Amniotic epithelial cell (primary cell): ENCODE data around the gene TTC7B.
A peak's percentile ranks its signal among the peaks of the same experiment; 100 is the strongest.

ENCODE experiments used
- DNase-seq: peaks from one replicate; pipeline ENCODE4 v3.0.0-alpha.2; 2010; ENCODE audit warnings: low read depth

TTC7B gene

DNA sequence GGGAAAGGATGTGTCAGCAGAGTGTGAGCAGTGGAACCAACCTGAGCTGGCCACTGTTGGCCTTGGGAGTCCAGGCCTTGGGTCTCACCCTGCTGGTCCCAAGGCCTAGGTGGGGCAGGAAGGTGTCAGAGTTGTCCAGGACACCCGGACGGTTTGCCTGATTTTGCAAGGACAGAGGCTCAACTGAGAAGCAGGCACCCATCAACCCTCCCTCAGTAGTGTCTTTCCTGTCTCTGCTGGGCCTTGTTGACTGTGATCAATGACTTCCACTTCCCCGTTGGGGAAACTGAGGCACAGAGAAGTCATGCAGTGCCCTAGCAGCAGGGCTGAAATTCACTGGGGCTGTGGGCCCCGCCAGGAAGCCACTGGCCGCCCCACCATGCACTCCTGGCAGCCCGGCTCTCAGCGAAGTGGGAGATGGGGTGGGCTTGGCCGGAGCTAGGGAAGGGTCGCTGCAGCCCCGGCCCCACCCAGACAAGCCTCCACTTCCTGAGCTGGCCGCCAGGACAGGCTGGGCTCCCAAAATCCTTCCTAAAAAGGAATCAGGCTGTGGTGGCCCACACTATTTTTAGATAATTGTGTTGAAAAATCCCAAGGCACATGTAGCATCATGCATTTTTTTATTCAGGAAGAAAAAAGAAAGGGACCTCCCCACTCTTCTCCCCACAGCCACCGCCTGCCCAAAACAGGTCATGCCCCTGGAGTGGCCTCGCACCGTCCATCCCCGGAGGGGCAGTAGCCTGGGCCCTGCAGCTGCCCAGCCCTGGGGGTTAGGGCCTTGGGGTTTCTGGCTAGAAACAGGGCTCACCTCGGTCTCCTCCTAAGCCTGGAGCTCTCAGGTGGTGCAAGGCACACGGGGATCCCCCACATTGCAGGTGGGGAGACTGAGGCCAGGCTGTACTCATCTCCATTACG, 292.0 kb downstream of the TTC7B start:
- DNase-seq, result no peak

DNA sequence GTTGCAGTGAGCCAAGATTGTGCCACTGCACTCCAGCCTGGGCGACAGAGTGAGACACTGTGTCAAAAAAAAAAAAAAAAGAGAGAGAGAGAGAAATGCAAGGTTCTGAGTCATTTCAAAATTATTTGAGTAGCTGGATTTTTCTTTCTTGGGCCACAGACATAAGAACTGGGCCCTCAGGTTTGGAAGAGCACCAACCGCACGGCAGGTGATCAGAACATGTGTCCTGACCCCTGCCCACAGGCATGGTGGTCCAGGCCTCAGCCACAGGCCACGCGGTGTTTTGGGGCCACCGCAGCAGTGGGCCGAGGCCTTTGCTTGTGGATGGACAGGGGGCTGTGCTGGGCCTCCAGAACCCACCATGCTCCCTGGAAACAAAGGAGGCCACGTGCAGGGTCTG, 292.7 kb downstream of the TTC7B start:
- peak; percentile 49 for DNase-seq

DNA sequence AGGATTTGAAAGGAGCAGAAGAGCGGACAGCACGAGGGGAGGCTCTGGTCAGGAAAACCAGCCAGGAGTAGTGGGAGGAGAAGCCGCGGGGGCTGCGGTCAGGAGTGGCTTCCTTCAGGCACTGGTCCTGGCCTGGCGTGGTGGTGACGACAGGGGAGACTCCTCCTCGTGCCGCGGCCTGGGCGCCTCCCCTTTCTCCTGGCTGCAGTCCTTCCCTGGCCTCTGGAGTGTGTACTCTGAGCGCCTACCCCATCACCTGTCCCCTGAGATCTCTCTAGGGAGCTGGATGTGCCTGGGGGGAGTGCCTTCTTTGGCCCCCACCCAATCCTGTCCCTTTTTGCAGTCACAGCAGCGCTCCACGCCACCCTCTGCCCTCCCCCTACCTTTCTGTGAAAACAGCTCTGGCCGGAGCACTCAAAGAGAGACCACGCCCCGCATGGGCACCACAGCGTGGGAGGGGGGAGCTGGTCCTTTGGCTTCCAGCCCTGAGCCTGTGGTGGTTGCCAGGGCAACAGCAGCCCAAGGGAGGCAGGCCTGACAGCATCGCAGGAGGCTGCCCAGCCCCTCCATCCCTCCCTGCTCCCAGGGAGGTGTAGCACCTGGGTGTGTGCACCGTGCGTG, 293.5 kb downstream of the TTC7B start:
- peak; percentile 62 for DNase-seq

DNA sequence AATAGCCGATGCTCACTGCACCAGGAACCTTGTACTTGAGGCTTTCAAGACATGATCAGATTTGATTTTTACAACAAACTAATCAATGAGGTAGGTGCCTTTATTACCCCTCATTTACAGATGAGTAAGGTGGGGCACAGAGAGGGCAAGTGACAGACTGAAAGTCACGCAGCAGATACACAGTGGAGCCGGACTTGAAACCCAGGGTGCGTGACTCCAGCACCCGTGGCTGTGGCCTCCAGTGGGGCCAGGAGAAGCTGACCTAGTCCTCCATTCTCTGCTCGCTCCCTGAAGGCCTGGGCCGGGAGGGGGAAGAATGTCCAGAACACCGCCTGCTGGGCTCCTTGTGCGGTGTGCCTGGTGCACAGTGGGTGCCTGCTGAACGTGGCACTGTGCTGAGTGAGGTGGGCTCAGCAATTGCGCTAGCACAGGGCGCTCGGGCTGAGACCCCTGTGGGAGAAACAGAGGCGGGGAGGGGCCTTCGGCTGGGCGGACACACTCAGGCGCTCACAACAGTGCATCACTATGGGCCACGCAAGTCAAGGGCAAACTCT, 294.2 kb downstream of the TTC7B start:
- no peak for DNase-seq

DNA sequence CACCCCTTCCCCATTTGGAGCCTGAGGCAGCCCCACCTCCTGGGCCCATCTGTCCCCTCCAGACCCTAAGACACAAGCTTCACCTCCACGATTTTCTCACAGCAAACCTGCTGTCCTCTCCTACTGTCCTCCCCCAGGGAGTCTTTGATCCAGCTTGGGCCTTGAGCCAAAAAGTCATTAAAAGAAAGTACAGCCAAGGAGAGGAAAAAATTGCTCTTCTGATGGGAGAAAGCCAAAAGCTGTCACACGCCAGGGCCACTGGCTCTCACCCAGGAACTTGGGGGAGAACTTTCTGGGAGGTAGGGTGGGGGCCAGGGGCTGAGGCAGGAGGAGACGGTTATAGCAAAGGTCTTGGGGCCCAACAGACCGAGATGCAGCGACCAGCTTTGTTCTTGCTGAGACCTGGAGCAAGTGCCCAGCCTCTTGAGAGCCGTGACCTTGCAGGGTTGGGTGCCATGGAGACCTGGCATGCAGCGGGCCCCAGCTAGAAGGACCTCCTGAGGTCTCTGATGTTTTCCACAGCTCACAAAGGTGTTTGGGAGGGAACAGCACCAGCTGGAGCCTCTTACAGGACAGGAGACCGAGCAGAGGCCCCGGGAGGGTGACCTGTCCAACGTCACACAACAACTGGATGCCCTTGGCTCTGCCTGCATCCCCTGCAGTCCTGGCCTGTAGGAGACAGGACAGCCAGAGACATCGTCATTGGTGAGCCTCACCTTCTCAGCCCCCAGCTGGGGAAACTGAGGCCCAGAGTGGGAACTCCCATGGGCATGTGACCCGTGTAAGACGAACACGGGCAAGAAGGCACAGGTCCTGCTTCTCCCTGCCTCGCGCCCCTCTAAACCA, 294.9 kb downstream of the TTC7B start:
- DNase-seq, result no peak

DNA sequence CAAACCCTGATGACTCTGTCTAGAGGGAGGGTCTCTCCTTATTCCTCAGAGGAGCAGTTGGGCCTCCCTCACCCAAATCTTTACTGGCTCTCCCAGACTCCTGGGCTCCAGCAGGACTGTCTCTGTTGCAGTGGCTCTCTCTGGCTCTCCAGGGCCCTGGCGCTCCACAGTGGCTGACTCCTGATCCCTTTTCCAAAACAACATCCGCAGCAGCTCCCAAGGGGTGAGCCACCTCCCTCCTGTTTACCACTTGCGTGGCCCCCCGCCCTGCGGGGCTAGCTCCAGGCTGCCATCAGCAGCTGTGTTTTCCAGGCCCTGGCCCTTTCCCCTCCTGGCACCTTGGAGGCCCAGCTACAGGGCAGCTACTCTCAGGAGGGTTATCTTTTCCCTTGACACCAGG, 295.9 kb downstream of the TTC7B start:
- DNase-seq, result no peak

DNA sequence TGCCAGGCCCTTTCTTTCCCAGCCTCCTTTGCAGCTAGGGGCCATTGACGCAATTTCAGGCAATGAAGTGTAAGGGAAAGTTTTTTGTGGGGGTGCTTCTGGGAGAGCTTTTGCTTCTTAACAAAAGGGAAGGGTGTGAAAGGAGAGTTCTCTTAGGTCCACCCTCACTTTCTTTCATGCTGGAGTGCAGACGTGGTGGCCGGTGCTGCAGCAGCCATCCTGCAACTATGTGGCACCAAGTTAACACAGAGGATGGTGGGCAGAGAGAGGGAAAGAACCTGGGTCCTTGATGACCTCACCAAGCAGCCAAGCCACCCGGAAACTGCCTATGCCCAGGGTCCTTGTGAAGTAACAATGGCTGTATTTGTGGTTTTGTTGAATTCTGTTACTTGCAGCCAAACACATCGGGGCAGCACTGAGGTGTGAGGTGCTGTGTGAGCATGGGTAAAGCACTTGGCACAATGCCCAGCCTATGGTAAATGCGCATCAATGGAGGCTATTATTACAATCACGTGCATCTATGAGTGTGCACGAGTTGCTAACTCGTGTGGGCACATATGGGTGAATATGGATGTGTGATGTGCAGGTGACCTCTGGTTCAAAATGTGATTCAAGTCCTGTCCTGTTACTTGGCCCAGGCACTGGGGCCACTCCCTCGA, 296.8 kb downstream of the TTC7B start:
- no peak for DNase-seq

DNA sequence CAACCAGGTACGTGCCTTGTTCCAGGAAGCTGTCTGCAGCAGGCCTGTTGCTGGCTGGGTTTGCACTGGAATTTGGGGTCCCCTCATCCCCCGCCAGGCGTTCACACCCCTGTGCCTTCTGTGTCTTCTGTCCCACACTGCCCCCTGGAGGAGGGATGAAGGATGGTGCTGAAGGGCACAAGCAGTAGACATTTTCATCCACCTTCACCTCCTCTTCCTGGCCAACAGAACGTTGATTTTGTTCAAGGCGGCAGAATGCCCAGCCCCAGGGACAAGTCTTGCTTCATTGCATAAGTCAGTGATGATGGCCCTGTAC, 297.3 kb downstream of the TTC7B start:
- peak; percentile 13 for DNase-seq

DNA sequence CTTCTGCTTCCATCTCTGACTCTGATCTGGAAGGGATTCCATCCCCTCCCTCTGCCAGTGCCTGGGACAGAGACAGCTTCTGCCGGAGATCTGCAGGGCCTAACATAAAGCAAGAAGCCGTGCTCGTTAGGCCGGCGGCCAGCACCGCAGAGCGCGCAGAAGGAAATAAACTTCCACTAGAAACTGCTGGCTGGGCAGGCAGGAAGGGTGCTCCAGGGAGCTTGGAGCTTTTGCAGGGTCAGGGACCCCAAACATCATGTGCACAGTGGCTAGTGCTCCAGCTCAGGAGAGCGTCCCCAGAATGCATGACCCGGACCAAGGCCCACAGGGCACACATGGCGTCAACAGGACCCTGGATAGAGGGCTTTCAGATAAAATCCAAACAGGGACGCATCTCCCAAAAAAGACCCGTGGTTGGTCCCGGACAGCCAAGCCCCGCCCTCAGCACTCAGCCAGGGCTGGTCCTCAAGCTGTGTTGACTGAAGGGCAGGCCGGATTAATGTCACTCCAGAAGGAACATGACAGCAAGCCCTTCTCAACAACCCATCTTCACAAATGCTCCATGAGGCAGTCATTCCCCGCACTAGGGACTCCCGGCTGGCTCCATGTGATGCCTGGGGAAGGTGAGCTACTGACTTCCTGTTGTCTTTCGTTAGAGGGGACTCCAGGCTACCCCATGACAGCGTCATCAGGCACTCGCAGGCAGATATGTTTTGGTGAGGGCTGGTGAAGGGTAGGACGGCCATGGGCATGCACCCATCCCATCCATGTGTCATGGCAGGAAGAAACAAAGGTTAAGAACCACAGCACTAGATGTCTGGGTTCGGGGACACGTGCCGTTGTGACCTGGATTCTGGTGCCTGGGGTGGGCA, 297.9 kb downstream of the TTC7B start:
- no peak for DNase-seq

DNA sequence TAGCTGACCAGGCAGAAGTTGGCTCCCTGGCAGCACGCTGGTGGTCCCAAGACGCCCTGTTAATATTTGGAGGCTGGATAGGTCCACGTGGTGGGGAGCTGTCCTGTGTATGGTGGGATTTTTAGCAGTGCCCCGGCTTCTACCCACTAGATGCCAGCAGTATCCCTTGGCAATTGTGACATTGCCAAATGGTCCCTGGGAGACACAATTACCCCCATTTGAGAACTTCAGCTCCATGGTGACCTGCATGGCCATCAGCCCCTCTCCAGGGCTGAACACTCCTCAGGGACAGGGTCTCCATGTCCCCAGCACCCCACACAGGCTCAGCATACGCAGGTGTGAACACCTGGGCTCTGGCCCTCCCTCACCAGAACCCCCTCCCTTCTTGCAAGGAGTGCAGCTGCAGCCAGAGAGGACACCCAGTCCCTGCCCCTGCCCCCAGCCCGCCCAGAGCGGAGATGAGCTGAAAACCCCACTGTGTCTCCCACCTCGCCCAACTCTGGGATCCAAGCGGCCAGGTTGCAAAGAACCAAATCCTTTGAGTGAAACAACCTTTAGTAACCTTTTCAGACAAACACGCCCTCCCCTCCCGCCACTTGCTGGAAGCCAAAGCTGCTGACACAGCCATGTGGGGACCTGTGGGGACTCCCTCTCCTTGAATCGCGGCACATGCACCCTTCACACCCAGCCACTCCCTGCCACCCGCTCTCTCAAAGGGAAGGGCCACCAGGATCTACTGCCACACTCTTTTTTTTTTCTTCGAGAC, 299.0 kb downstream of the TTC7B start:
- no peak for DNase-seq

DNA sequence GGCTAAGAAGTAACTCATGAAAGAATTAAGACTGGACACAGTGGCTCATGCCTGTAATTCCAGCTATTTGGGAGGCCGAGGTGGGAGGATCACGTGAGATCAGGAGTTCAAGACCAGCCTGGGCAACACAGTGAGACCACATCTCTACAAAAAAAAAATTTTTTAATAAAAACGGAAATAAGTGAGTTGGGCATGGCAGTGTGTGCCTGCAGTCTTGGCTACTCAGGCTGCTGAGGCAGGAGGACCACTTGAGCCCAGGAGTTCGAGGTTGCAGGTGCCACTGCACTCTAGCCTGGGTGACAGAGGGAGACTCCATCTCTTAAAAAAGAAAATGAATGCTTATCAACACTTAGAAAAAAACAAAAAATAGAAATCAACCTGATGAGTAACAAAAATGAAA, 301.7 kb downstream of the TTC7B start:
- no peak for DNase-seq

DNA sequence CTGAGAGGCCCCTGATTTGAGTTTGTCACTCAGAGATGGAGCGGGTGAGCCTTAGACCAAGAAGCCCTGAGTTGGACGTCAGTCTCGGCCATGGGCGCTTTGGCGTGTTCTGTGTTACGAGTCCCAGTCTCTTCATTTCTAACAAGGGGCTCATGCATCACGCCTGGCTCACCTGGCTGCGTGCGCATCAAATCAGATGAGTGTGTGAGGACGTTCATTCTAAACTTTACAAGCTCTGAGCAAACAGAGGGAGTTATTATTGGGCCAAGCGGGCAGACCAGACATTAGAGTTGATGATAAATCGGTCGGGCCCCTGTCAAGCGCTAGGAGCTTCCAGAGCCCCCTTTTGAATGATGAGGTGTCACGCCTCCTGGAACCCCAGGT, 302.2 kb downstream of the TTC7B start:
- DNase-seq, result no peak

DNA sequence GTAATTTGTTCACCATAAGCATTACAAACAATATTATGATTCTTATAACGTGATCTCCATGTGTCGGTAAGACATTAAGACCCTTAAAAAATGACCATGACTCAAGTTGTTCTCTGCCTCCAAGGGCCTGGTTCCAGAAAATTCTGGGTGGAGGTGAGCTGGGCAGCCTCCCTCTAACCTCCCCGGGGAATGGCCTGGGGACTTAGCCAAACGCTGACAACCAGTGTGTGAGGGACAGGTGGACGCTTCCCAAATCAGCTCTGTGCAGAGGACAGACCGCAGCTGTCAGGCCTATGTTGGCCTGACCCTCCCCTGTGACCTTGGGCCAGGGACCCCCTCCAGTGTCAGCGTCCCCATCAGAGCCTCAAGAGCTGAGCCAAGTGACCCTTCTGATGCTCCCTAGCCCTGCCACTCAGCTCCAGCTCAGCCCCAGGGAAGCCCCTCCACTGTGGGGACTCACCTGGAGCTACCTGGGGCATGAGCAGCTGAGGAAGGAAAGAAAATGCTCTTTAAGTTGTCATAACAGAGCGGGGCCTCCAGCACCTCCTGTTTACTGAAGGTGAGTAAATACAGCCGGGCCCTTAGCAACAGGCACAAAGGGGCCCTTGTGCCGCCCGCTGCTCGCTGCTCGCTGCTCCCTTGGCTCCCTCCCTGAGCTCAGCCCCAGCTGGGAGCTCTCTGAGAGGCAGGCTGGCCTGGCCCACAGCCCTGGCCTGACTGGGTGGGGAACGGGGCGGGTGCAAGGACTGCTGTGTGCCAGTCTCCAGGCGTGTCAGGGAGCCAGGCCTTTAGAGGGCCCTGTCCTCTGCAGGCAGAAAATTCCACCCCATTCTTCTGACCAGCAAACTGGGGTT, 302.8 kb downstream of the TTC7B start:
- DNase-seq, result no peak

DNA sequence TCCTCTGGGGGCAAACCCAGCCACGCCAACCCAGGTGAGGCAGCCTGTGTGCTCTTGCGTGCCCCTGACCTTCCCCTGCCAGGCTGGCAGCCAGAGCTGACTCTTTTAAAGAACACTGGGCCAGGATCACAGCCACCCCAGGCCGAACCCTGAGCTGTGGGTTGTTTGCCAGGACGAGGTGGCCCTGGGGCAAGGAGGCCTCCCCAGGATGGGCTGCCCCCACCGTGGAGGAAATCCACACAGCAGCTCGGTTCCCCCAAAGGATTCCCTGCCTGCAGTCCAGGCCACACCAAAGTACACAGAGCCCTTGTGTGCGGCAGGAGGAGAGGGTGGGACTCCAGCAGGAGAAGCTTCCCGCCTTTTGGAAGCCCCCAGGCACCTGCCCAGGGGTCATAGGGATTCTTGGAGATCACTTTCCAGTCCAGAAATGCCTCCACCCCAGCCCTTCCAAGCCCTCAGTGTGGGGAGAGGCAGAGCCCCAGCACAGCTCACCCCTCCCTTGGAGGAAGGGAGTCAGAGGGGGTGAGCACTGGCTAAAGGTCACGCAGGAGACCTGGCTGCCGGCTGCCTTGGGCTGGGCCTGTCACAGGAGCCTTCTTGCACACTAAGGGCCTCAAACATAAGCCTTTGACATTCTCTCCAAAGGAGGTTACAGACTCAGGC, 303.8 kb downstream of the TTC7B start:
- DNase-seq, result no peak

DNA sequence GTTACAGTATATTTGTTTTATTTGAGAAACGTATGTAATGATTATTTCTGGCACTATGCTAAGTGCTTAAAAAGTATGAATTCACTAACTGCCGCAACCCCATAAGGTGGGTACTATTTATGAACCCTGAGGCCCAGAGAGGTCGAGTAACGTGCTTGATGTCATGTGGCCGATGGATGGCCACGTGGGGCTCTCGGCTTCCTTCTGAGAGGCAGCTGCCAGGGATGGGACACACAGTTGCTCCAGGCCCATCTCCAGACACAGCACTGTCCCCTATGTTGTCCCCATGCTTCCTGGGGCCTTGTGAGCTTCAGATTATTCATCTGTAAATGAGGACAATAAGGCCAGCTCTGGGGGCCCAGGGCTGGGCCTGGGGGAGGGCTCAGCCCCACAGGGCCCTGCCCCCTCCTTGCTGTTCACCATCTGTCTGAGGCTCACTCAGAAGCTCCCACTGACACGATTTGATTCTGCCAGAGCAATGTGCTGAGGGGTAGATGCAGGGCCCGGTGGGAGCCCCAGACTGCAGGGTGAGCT, 304.4 kb downstream of the TTC7B start:
- no peak for DNase-seq

DNA sequence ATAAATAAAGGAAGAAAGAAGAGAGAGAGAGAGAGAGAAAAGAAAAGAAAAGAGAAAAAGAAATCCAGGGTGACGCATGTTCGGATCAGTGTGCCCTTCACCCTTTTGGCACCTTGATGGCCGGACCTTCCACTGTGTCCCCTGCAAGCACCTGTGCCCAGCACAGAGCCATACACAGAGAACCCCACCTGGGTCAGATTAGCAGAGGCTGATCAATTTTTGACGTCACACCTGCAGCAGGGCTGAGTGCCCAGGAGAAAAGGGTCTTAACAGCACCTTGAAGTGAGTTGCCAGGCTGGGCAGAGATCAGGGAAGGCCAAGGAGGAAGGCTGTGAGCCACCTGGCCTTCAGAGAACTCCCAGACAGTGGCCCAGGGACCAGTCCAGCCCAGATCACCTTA, 305.0 kb downstream of the TTC7B start:
- DNase-seq, result no peak

DNA sequence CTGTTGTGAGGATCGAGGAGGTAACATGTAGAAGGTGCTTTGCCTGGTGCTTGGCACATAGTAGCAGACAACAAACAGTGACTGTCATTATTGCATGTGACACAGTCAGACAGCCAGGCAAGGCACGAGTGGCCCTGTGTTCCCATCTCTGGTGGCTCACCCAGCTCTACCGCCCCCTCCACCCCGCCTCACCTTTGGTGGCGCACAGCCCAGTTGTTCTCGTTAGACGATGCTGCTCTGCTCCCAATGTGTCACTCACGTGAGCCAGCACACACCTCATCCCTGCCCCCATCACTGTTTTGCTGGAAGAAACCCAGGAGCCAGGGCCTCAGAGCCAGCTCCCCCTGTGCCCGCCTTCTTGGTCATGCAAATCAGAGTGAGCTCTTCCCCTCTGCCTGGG, 306.1 kb downstream of the TTC7B start:
- DNase-seq, result no peak

DNA sequence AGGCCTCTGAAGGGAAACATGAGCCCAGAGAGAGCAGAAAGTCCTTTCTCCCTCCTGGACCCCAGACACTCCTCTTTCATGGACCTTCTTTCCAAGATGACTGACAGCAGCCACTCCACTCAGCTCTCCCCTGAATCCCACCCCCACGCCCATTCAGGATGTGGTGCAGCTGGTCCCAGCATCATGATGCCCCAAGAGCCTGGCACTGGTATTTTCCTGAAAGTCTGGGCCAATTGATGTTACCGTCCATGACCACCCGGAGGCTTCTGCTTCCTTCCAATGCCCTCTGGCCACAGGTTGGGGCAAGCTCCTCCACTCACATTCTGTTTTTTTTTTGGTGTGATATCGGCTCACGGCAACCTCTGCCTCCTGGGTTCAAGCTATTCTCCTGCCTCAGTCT, 306.8 kb downstream of the TTC7B start:
- no peak for DNase-seq
